CD14-positive monocyte (primary cell): Measurements from ENCODE around the gene WDPCP. TPM values are rescaled to one million over a fixed set of nuclear protein-coding genes. Genes with fewer than 3 reads are reported as not detected.
"Not testable (repeated sequence)": the region's sequence is repeated elsewhere in the genome, so short reads cannot be mapped to it uniquely, and the experiment has no call there.

Experiments
- DNase-seq, 3 donors: peaks; one replicate each; pipeline ENCODE4 v3.0.0-alpha.2; 2011 to 2022
- H2AFZ ChIP-seq: 2 replicates; pipeline ENCODE4 v1.6.0; 2012; ENCODE audit warnings: mild to moderate bottlenecking, low read depth, low read length, inconsistent platforms; ENCODE audit not compliant: insufficient read depth, poor library complexity, severe bottlenecking
- H3K27ac ChIP-seq, 2 donors: 1 replicate in 1 of 2; 2 replicates in 1 of 2; pipeline ENCODE4 v1.5.1; 2012 to 2013; ENCODE audit warnings: low read length in 2 of 2, control low read depth in 1 of 2, inconsistent platforms in 1 of 2, low read depth in 1 of 2, mild to moderate bottlenecking in 1 of 2
- H3K27me3 ChIP-seq, 2 donors: one replicate each; pipeline versions ENCODE4 v1.6.0 to v1.6.1; 2011 to 2013; ENCODE audit warnings: low read length in 2 of 2; ENCODE audit not compliant: control insufficient read depth in 2 of 2, insufficient read depth in 2 of 2
- H3K36me3 ChIP-seq, 2 donors: replicated peaks in 1 of 2; 1 replicate in 1 of 2; 2 replicates in 1 of 2; pipeline versions ENCODE4 v1.5.1 to v1.6.1; 2012 to 2013; ENCODE audit warnings: low read length in 2 of 2, control low read depth in 1 of 2, inconsistent platforms in 1 of 2, mild to moderate bottlenecking in 1 of 2; ENCODE audit not compliant: insufficient read depth in 2 of 2, control insufficient read depth in 1 of 2
- H3K4me1 ChIP-seq, 2 donors: 1 replicate in 1 of 2; 2 replicates in 1 of 2; pipeline versions ENCODE4 v1.5.1 to v1.6.1; 2012 to 2013; ENCODE audit warnings: low read length in 2 of 2, control low read depth in 1 of 2, inconsistent platforms in 1 of 2, mild to moderate bottlenecking in 1 of 2, moderate library complexity in 1 of 2; ENCODE audit not compliant: insufficient read depth in 2 of 2, control insufficient read depth in 1 of 2
- H3K4me2 ChIP-seq: replicated peaks from 2 replicates; pipeline ENCODE3; 2012; ENCODE audit warnings: low read length, moderate library complexity, mild to moderate bottlenecking; ENCODE audit not compliant: poor library complexity, severe bottlenecking; ENCODE audit errors: extremely low read depth
- H3K4me3 ChIP-seq, 3 experiments: fragments of 200-600 bp in 1 of 3; sonication (generic) in 1 of 3; replicated peaks in 1 of 3; 1 replicate in 2 of 3; 2 replicates in 1 of 3; pipeline ENCODE4 v1.5.1; 2011 to 2013; ENCODE audit warnings: low read length in 3 of 3, mild to moderate bottlenecking in 3 of 3, control low read depth in 2 of 3, low read depth in 2 of 3, inconsistent platforms in 1 of 3, moderate library complexity in 1 of 3
- H3K79me2 ChIP-seq: 2 replicates; pipeline ENCODE4 v1.6.0; 2012; ENCODE audit warnings: mild to moderate bottlenecking, control low read depth, inconsistent platforms, low read length, moderate library complexity; ENCODE audit not compliant: insufficient read depth
- H3K9ac ChIP-seq: 2 replicates; pipeline ENCODE4 v1.6.0; 2017; ENCODE audit warnings: low read length, mild to moderate bottlenecking; ENCODE audit not compliant: insufficient read depth, poor library complexity, severe bottlenecking
- H3K9me3 ChIP-seq, 2 donors: replicated peaks in 1 of 2; 1 replicate in 1 of 2; 2 replicates in 1 of 2; pipeline versions ENCODE4 v1.5.1 to v1.6.1; 2012 to 2013; ENCODE audit warnings: low read length in 2 of 2, control low read depth in 1 of 2; ENCODE audit not compliant: control insufficient read depth in 1 of 2, insufficient read depth in 1 of 2
- H4K20me1 ChIP-seq: 2 replicates; pipeline ENCODE4 v1.6.0; 2012; ENCODE audit warnings: mild to moderate bottlenecking, low read length, control low read depth, moderate library complexity; ENCODE audit not compliant: insufficient read depth
- H3K27ac Mint-ChIP-seq, 7 donors: one replicate each; pipeline ENCODE4 v1.8.0; 2020; ENCODE audit warnings: mild to moderate bottlenecking in 7 of 7, mixed read lengths in 7 of 7, moderate library complexity in 6 of 7, inconsistent platforms in 2 of 7
- H3K27me3 Mint-ChIP-seq, 3 donors: one replicate each; pipeline ENCODE4 v1.8.0; 2021 to 2022; ENCODE audit warnings: low read depth in 3 of 3, mild to moderate bottlenecking in 3 of 3, mixed read lengths in 3 of 3, moderate library complexity in 3 of 3, inconsistent platforms in 1 of 3
- H3K36me3 Mint-ChIP-seq, 2 donors: one replicate each; pipeline ENCODE4 v1.8.0; 2020; ENCODE audit warnings: mixed read lengths in 2 of 2, inconsistent platforms in 1 of 2, mild to moderate bottlenecking in 1 of 2
- H3K4me1 Mint-ChIP-seq: one replicate; pipeline ENCODE4 v1.8.0; 2020; ENCODE audit warnings: mild to moderate bottlenecking, mixed read lengths
- H3K4me3 Mint-ChIP-seq, 2 donors: one replicate each; pipeline ENCODE4 v1.8.0; 2020; ENCODE audit warnings: mild to moderate bottlenecking in 2 of 2, mixed read lengths in 2 of 2, moderate library complexity in 1 of 2
- H3K9me3 Mint-ChIP-seq, 7 donors: one replicate each; pipeline ENCODE4 v1.8.0; 2020 to 2022; ENCODE audit warnings: mixed read lengths in 7 of 7, mild to moderate bottlenecking in 6 of 7, moderate library complexity in 6 of 7, inconsistent platforms in 2 of 7
- WGBS: methylation state at CpG from one replicate; pipeline ENCODE4 v1.1.5; 2013; ENCODE audit warnings: missing lambda C conversion rate; ENCODE audit not compliant: insufficient coverage; 5-methylcytosine and 5-hydroxymethylcytosine counted together
- intact Hi-C, 2 donors: fragments of 100-400 bp; cut with micrococcal nuclease; formaldehyde crosslinking; loops; one replicate each; pipeline versions ENCODE4 v1.15.0 to v1.15.1; 2023
- polyA plus RNA-seq, 3 donors: library from polyadenylated mRNA; depleted of rRNA in 1 of 3; unstranded in 2 of 3; stranded (reverse) in 1 of 3; fragments of 300-500 nt in 2 of 3; fragments of >200 nt in 1 of 3; fragmentation: Illumina TruSeq in 2 of 3; gene quantifications; 1 replicate in 2 of 3; 2 replicates in 1 of 3; pipeline ENCODE4 v1.2.3, GENCODE V29; 2012 to 2021
- TF ChIP-seq, protein P1 (sequence below): fragments of 200-600 bp; IDR thresholded peaks from one replicate; pipeline ENCODE4 v1.8.0; 2022; ENCODE audit warnings: antibody characterized with exemption, mild to moderate bottlenecking

The WDPCP gene
- polyA plus RNA-seq, 3 donors, result 3.3 to 5.2 (median 3.7) TPM

DNA sequence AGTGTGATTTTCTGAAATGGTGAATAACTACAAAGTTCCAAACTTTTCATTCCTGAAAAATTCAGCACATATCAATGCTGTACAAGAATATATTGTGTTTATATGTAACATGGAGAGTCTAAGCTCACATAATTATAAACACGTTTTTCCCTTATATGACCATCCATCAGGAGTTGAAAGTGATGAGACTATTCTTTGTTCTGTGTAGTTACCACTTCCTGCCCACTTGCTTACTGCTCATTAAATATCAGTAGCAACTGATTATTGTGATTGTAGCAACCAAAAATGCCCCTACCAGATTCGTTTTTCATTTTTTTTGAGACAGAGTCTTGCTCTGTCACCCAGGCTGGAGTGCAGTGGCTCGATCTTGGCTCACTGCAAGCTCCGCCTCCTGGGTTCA is 506.9 kb downstream of the WDPCP start:
- Mint-ChIP-seq H3K4me1 (no peaks in the 10 kb centered on the region), H3K36me3 (no peaks in the 10 kb centered on the region), H3K27ac (no peak overlapping the region), H3K27me3 (peaks cover 0 to 20% (median 3%) of the 10 kb centered on the region in 3 donors), H3K9me3 (peaks cover 0 to 4% (median 0%) of the 10 kb centered on the region in 7 donors), H3K4me3 (no peak overlapping the region)
- no peak for DNase-seq
- no peaks in the 10 kb centered on the region for H4K20me1 ChIP-seq
- H3K79me2 ChIP-seq, result no peaks in the 10 kb centered on the region
- no peak overlapping the region for H3K4me3 ChIP-seq
- H3K27ac ChIP-seq, result no peak overlapping the region
- whole genome bisulfite sequencing, result no CpG with 5 or more reads among the region's 4 CpGs
- intact Hi-C loops, result no loop called here
- H3K4me1 ChIP-seq, result no peaks in the 10 kb centered on the region
- no peak overlapping the region for H2AFZ ChIP-seq
- H3K27me3 ChIP-seq, result peaks cover 2 to 6% of the 10 kb centered on the region in 2 donors
- H3K9ac ChIP-seq, result no peak overlapping the region
- H3K4me2 ChIP-seq, result no peak overlapping the region
- TF ChIP-seq, protein P1, sequence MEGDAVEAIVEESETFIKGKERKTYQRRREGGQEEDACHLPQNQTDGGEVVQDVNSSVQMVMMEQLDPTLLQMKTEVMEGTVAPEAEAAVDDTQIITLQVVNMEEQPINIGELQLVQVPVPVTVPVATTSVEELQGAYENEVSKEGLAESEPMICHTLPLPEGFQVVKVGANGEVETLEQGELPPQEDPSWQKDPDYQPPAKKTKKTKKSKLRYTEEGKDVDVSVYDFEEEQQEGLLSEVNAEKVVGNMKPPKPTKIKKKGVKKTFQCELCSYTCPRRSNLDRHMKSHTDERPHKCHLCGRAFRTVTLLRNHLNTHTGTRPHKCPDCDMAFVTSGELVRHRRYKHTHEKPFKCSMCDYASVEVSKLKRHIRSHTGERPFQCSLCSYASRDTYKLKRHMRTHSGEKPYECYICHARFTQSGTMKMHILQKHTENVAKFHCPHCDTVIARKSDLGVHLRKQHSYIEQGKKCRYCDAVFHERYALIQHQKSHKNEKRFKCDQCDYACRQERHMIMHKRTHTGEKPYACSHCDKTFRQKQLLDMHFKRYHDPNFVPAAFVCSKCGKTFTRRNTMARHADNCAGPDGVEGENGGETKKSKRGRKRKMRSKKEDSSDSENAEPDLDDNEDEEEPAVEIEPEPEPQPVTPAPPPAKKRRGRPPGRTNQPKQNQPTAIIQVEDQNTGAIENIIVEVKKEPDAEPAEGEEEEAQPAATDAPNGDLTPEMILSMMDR, result no peak
- no peaks in the 10 kb centered on the region for H3K9me3 ChIP-seq
- H3K36me3 ChIP-seq, result no peaks in the 10 kb centered on the region

DNA sequence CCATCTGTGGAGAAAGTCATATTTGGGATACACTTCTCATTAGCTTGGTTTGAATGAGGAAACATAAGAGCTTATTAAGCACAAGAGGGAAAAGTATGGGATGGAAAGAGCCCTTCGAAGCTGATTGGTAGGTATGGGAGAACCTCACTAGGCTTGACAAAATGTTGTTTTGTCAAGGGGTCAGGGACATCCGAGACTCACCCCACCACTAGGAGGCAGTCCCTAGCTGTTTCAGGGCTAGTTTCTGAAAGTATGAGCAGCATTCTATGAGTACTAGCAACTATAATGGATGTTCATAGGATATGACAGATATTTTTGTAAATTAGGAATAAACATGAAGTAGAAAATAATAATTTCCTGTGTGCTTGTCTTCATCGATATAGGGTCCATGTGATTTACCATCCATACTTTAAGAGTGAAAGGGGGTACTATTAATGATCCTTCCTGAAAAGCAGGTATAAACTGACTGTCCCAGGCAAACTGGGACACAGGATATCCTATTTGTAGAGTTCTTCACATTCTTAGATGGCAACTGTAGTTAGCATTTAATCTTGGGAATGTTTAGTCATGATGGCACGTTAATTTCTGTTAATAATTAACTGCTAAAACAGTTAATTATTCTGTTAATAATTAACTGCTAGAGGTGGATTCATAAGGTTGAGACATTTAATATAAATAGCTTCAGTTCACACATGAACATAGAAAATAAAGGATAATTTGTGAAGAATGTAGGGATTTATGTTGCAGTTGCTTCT is 509.2 kb downstream of the WDPCP start:
- peaks cover 0 to 1% (median 0%) of the 10 kb centered on the region in 7 donors for H3K9me3 Mint-ChIP-seq
- H3K9ac ChIP-seq, result no peak overlapping the region
- no CpG with 5 or more reads among the region's 4 CpGs for WGBS
- no peak for DNase-seq
- H3K9me3 ChIP-seq, result no peaks in the 10 kb centered on the region
- H3K4me1 Mint-ChIP-seq, result no peaks in the 10 kb centered on the region
- no peak overlapping the region for H3K4me3 ChIP-seq
- TF ChIP-seq, protein P1, result peak; percentile 21
- H3K27me3 Mint-ChIP-seq, result peaks cover 5 to 16% (median 6%) of the 10 kb centered on the region in 3 donors
- no peak overlapping the region for H3K27ac Mint-ChIP-seq
- intact Hi-C loops, result no loop called here
- no peaks in the 10 kb centered on the region for H3K36me3 Mint-ChIP-seq
- peaks cover 0 to 6% of the 10 kb centered on the region in 2 donors for H3K27me3 ChIP-seq
- H4K20me1 ChIP-seq, result no peaks in the 10 kb centered on the region
- no peak overlapping the region for H3K4me3 Mint-ChIP-seq
- H3K4me2 ChIP-seq, result no peak overlapping the region
- no peaks in the 10 kb centered on the region for H3K36me3 ChIP-seq
- H3K4me1 ChIP-seq, result no peaks in the 10 kb centered on the region
- H2AFZ ChIP-seq, result no peak overlapping the region
- no peaks in the 10 kb centered on the region for H3K79me2 ChIP-seq
- H3K27ac ChIP-seq, result no peak overlapping the region

DNA sequence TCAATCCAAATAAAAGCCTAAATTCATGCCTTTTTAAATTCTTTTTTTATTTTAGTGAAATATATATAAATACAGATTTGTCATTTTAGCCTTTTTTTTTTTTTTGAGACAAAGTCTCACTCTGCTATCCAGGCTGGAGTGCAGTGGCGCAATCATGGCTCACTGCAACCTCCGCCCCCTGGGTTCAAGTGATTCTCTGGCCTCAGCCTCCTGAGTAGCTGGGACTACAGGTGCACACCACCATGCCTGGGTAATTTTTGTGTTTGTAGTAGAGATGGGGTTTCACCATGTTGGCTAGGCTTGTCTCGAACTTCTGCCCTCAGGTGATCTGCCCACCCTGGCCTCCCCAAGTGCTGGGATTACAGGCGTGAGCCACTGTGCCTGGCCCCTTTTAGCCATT is 513.9 kb downstream of the WDPCP start:
- H3K36me3 Mint-ChIP-seq, DNase-seq, H4K20me1 ChIP-seq, H3K27ac Mint-ChIP-seq, H2AFZ ChIP-seq, H3K9me3 ChIP-seq, H3K36me3 ChIP-seq, H3K9me3 Mint-ChIP-seq, H3K4me2 ChIP-seq, H3K4me3 ChIP-seq, H3K79me2 ChIP-seq, H3K4me3 Mint-ChIP-seq, H3K27ac ChIP-seq, H3K4me1 ChIP-seq, H3K4me1 Mint-ChIP-seq, H3K9ac ChIP-seq, intact Hi-C loops: not testable (repeated sequence)
- H3K27me3 ChIP-seq, result peaks cover 9 to 12% of the 10 kb centered on the region in 2 donors
- H3K27me3 Mint-ChIP-seq, result peaks cover 6 to 16% (median 11%) of the 10 kb centered on the region in 3 donors
- no CpG with 5 or more reads among the region's 4 CpGs for WGBS
